GM18505 (cell line): Measurements from ENCODE around the gene BAMBI.

Experiments
- ATAC-seq: cut with Tn5 transposase; IDR thresholded peaks from one replicate; pipeline ENCODE4 v1.9.1; 2021; ENCODE audit not compliant: unreplicated experiment
- POLR2A ChIP-seq: IDR thresholded peaks from 4 replicates; pipeline ENCODE4 v1.6.1; 2011; ENCODE audit warnings: borderline replicate concordance; ENCODE audit not compliant: insufficient read depth, insufficient read length; ENCODE audit errors: extremely low read depth

The BAMBI gene

DNA sequence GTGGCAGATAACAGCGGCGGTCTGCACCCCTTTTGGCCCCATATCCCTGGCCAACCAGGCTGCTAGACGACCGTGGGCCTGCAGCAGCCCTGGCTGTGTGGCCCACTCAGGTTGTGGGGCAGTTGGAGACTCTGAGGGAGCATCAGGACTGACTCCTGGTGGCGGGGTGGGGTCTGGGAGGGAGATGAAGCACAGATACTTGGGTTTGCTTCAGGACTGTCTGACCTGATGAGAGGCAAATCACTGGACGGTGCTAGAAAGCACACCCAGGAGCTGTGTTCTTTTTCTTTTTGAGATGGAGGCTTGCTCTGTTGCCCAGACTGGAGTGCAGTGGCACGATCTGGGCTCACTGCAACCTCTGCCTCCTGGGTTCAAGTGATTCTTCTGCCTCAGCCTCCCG lies 28.2 kb downstream of the BAMBI start:
- ATAC-seq, result no peak
- no peak for TF ChIP-seq POLR2A

GRCh38 chr10:28709001-28709710 lies 31.8 kb downstream of the BAMBI start:
- ATAC-seq, result no peak
- no peak for TF ChIP-seq POLR2A

DNA sequence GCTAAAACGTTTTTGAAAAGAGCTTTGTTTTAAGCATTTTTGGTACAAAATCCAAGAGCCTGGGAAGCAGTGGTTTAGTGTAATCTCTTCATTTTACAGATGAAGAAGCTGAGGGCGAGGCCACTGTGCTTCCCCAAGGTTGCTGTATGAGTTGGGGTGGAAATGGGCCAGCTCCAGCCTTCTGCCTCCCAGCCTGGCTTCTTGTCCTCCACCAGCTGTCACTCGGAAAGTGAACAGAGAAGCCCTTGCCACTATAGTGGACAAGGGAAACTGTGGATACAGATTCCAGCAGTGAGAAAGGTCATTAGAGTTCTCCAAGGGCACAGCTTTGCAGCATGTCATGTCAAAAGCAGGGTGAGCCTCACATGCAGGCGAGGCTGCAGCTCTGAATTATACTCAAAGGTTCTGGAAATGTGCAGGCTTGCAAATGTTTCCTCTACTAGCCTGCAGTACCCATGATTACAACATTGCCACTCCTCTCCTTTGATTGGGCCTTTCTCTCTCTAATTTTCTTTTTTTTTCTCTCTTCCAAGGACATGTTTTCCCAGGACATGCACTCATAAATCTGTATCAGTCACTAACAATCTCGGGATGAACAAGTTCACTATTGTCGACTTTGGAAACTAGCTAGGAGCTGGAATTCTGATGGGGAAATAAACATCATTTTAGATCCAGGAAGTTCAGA lies 33.0 kb downstream of the BAMBI start:
- ATAC-seq, result no peak
- TF ChIP-seq POLR2A, result no peak

DNA sequence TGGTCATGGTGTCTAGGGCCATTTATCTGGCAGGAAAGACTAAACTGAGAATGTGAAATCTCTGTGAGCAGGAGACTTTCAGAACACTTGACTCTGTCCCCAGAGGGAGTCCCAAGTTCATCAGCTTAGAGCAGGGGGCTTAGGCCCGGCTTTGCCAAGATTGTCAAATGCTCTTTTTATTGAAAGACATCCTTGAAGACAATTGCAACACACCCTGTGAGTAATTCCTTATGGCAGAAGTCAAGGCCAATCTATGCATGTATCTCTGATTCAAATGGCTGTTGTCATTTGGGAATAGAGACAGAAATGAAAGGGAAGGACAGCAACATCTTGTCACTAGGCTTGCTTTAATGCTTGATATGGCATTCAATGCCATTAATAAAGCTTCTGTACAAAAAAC lies 33.7 kb downstream of the BAMBI start:
- TF ChIP-seq POLR2A, result no peak
- ATAC-seq, result no peak

GRCh38 chr10:28711776-28712175 lies 34.5 kb downstream of the BAMBI start:
- ATAC-seq, result no peak
- no peak for TF ChIP-seq POLR2A

DNA sequence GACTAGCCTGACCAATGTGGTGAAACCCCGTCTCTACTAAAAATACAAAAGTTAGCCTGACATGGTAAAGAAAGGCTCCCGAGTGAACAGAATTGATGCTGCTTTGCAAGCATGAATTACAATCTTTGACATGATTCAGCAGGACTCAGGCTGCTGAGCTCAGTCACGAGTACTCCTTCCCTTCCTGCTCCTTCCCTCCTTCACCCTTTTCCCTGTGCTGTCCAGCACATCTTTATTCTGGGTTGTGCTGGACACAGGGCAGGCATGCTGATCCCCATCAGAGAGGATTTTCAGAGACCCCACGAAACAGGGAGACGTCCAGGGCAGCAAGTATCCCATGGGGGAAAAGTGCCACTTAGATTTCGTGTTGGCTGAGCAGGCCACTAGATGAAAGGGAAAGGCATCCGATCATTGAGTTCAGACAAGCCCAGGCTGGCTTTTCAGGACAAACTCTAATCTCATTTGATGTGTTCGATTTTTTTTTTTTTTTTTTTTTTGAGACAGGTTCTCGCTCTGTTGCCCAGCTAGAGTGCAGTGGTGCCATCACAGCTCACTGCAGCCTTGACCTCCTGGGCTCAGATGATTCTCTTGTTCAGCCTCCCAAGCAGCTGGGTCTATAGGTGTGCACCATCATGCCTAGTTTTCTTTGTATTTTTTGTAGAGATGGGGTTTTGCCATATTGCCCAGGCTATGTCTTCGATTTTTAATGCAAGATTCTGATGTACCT lies 36.5 kb downstream of the BAMBI start:
- no peak for ATAC-seq
- no peak for TF ChIP-seq POLR2A

GRCh38 chr10:28714401-28715053 lies 37.2 kb downstream of the BAMBI start:
- TF ChIP-seq POLR2A, result no peak

DNA sequence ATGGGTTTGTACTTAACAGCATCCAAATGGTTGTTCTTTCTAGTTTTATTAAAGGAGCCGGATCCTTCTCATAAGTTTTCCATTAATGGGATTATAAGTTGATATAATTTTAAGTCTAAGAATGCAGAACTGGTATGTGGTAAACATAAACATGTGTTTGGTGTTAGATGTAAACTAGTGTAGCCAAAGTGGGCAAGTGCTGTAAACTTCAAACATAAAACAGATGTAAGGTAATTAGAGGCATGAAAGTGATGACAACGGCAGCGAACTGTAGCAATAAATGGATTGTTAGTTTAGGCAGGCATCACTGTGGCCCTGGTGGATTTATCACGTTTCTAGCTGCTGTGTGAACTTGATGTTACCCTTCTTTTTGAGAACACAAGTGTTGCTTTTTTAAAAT lies 37.9 kb downstream of the BAMBI start:
- no peak for ATAC-seq
- TF ChIP-seq POLR2A, result no peak

More at GRCh38 chr10:28714401-28715053, 37.2 kb downstream of the BAMBI start:
- no peak for ATAC-seq

GRCh38 chr10:28715757-28716156 lies 38.4 kb downstream of the BAMBI start:
- TF ChIP-seq POLR2A, result no peak
- no peak for ATAC-seq

GRCh38 chr10:28716748-28717147 lies 39.4 kb downstream of the BAMBI start:
- no peak for TF ChIP-seq POLR2A
- ATAC-seq, result no peak

GRCh38 chr10:28717656-28718201 lies 40.4 kb downstream of the BAMBI start:
- TF ChIP-seq POLR2A, result no peak
- no peak for ATAC-seq

DNA sequence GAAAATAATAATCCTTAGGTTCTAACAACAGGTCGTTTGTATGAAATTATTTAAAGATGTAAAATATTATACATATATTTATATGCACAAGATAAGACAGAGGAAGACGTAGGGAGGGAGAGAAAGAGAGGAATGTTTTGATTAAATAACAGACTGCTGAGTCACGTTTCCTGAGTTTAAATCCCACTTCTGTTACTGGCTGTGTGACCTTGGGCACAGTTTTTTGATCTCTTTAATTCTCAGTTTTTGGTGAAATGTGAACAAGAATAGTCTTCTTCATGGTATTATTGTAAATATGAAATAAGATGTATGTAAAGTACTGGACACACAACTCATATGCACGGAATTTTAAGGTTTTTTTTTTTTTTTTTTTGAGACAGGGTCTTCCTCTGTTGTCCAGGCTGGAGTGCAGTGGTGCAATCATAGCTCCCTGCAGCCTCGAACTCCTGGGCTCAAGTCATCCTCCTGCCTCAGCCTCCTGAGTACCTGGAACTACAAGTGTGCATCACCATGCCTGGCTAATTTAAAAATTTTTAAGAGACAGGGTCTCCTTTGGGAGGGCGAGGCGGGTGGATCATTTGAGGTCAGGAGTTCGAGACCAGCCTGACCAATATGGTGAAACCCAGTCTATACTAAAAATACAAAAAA lies 42.6 kb downstream of the BAMBI start:
- ATAC-seq, result no peak
- no peak for TF ChIP-seq POLR2A
